Measurements from ENCODE around the gene CAMK2A. TPM values are rescaled to one million over a fixed set of nuclear protein-coding genes. Genes with fewer than 3 reads are reported as not detected.

The CAMK2A gene
- total and polyA plus RNA-seq, 2 experiments from 2014 or later = 0.18 TPM; not detected in 1

DNA sequence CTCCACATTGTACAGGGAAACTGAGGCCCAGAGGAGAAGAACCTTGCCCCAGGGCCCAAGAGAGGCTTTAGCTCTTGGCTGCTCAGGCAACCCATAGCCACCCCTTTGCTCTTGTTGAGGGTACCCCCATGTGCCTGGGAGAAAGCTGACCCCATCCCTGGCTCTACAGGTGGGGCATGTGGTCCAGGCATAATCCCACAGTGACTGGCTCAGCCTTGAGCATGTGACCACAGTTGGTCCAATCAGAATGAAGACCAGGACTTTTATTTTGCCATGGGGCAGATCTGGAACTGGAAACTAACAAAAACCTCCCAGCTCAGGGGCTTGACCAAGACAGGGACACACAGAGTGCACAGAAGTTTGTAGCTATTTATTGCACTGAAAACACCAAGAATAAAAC, 70.4 kb downstream of the CAMK2A start:
- Histone ChIP-seq H2AFZ (no peak overlapping the region), H4K20me1 (replicated peaks; ENCODE audit: insufficient read depth) (no peaks in the 10 kb centered on the region), H3K4me3 (no peak overlapping the region), H3K79me2 (replicated peaks; ENCODE audit: insufficient read depth) (no peaks in the 10 kb centered on the region), H3K27me3 (ENCODE audit: insufficient read depth) (no peaks in the 10 kb centered on the region), H3K27ac (ENCODE audit: low read depth) (no peak overlapping the region), H3K4me1 (ENCODE audit: insufficient read depth) (no peaks in the 10 kb centered on the region; the same call in 1 of the 2 replicates), H3K36me3 (ENCODE audit: insufficient read depth) (no peaks in the 10 kb centered on the region), H3K9me2 (ENCODE audit: insufficient read depth) (no peaks in the 10 kb centered on the region), H3K4me2 (no peak overlapping the region), H3F3A (replicated peaks; ENCODE audit: low read depth) (no peaks in the 10 kb centered on the region)
- Mint-ChIP-seq H3K9me3 (no peaks in the 10 kb centered on the region), H3K27me3 (ENCODE audit: insufficient read depth, low read depth, poor library complexity) (peaks cover 12% of the 10 kb centered on the region), H3K36me3 (ENCODE audit: low read depth) (no peaks in the 10 kb centered on the region), H3K4me3 (no peak overlapping the region), H3K27ac (no peak overlapping the region), H3K4me1 (peaks cover 9% of the 10 kb centered on the region)
- TF ChIP-seq CREB1 (CRISPR knock-in tag; IDR thresholded peaks at IDR 0.05; ENCODE audit: low read depth) (no peak), JUNB (IDR thresholded peaks at IDR 0.05; ENCODE audit: unreplicated experiment) (no peak), ZNF114 (CRISPR knock-in tag; IDR thresholded peaks at IDR 0.05) (no peak), STAT1 (IDR thresholded peaks at IDR 0.05; ENCODE audit: unreplicated experiment) (no peak), POLR2AphosphoS5 (IDR thresholded peaks at IDR 0.05; ENCODE audit: low read depth) (no peak), NANOG (IDR thresholded peaks at IDR 0.05; ENCODE audit: borderline replicate concordance) (no peak), EZH2phosphoT487 (IDR thresholded peaks at IDR 0.05; ENCODE audit: unreplicated experiment) (no peak), EZH2 (IDR thresholded peaks at IDR 0.05; ENCODE audit: low read depth, unreplicated experiment) (no peak), ZNF331 (CRISPR knock-in tag; IDR thresholded peaks at IDR 0.05; ENCODE audit: low read depth) (no peak)
- TF ChIP-seq, protein P1, sequence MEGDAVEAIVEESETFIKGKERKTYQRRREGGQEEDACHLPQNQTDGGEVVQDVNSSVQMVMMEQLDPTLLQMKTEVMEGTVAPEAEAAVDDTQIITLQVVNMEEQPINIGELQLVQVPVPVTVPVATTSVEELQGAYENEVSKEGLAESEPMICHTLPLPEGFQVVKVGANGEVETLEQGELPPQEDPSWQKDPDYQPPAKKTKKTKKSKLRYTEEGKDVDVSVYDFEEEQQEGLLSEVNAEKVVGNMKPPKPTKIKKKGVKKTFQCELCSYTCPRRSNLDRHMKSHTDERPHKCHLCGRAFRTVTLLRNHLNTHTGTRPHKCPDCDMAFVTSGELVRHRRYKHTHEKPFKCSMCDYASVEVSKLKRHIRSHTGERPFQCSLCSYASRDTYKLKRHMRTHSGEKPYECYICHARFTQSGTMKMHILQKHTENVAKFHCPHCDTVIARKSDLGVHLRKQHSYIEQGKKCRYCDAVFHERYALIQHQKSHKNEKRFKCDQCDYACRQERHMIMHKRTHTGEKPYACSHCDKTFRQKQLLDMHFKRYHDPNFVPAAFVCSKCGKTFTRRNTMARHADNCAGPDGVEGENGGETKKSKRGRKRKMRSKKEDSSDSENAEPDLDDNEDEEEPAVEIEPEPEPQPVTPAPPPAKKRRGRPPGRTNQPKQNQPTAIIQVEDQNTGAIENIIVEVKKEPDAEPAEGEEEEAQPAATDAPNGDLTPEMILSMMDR (conservative IDR thresholded peaks at IDR 0.05; ENCODE audit: low read depth in 2 of 2) = no peak
- TF ChIP-seq, protein P2, sequence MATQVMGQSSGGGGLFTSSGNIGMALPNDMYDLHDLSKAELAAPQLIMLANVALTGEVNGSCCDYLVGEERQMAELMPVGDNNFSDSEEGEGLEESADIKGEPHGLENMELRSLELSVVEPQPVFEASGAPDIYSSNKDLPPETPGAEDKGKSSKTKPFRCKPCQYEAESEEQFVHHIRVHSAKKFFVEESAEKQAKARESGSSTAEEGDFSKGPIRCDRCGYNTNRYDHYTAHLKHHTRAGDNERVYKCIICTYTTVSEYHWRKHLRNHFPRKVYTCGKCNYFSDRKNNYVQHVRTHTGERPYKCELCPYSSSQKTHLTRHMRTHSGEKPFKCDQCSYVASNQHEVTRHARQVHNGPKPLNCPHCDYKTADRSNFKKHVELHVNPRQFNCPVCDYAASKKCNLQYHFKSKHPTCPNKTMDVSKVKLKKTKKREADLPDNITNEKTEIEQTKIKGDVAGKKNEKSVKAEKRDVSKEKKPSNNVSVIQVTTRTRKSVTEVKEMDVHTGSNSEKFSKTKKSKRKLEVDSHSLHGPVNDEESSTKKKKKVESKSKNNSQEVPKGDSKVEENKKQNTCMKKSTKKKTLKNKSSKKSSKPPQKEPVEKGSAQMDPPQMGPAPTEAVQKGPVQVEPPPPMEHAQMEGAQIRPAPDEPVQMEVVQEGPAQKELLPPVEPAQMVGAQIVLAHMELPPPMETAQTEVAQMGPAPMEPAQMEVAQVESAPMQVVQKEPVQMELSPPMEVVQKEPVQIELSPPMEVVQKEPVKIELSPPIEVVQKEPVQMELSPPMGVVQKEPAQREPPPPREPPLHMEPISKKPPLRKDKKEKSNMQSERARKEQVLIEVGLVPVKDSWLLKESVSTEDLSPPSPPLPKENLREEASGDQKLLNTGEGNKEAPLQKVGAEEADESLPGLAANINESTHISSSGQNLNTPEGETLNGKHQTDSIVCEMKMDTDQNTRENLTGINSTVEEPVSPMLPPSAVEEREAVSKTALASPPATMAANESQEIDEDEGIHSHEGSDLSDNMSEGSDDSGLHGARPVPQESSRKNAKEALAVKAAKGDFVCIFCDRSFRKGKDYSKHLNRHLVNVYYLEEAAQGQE (IDR thresholded peaks at IDR 0.05; ENCODE audit: unreplicated experiment) = no peak
- TF ChIP-seq, protein P3, sequence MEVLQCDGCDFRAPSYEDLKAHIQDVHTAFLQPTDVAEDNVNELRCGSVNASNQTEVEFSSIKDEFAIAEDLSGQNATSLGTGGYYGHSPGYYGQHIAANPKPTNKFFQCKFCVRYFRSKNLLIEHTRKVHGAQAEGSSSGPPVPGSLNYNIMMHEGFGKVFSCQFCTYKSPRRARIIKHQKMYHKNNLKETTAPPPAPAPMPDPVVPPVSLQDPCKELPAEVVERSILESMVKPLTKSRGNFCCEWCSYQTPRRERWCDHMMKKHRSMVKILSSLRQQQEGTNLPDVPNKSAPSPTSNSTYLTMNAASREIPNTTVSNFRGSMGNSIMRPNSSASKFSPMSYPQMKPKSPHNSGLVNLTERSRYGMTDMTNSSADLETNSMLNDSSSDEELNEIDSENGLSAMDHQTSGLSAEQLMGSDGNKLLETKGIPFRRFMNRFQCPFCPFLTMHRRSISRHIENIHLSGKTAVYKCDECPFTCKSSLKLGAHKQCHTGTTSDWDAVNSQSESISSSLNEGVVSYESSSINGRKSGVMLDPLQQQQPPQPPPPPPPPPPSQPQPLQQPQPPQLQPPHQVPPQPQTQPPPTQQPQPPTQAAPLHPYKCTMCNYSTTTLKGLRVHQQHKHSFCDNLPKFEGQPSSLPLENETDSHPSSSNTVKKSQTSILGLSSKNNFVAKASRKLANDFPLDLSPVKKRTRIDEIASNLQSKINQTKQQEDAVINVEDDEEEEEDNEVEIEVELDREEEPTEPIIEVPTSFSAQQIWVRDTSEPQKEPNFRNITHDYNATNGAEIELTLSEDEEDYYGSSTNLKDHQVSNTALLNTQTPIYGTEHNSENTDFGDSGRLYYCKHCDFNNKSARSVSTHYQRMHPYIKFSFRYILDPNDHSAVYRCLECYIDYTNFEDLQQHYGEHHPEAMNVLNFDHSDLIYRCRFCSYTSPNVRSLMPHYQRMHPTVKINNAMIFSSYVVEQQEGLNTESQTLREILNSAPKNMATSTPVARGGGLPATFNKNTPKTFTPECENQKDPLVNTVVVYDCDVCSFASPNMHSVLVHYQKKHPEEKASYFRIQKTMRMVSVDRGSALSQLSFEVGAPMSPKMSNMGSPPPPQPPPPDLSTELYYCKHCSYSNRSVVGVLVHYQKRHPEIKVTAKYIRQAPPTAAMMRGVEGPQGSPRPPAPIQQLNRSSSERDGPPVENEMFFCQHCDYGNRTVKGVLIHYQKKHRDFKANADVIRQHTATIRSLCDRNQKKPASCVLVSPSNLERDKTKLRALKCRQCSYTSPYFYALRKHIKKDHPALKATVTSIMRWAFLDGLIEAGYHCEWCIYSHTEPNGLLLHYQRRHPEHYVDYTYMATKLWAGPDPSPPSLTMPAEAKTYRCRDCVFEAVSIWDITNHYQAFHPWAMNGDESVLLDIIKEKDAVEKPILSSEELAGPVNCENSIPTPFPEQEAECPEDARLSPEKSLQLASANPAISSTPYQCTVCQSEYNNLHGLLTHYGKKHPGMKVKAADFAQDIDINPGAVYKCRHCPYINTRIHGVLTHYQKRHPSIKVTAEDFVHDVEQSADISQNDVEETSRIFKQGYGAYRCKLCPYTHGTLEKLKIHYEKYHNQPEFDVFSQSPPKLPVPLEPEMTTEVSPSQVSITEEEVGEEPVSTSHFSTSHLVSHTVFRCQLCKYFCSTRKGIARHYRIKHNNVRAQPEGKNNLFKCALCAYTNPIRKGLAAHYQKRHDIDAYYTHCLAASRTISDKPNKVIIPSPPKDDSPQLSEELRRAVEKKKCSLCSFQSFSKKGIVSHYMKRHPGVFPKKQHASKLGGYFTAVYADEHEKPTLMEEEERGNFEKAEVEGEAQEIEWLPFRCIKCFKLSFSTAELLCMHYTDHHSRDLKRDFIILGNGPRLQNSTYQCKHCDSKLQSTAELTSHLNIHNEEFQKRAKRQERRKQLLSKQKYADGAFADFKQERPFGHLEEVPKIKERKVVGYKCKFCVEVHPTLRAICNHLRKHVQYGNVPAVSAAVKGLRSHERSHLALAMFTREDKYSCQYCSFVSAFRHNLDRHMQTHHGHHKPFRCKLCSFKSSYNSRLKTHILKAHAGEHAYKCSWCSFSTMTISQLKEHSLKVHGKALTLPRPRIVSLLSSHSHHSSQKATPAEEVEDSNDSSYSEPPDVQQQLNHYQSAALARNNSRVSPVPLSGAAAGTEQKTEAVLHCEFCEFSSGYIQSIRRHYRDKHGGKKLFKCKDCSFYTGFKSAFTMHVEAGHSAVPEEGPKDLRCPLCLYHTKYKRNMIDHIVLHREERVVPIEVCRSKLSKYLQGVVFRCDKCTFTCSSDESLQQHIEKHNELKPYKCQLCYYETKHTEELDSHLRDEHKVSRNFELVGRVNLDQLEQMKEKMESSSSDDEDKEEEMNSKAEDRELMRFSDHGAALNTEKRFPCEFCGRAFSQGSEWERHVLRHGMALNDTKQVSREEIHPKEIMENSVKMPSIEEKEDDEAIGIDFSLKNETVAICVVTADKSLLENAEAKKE (CRISPR knock-in tag; IDR thresholded peaks at IDR 0.05) = no peak
- TF ChIP-seq, protein P4, sequence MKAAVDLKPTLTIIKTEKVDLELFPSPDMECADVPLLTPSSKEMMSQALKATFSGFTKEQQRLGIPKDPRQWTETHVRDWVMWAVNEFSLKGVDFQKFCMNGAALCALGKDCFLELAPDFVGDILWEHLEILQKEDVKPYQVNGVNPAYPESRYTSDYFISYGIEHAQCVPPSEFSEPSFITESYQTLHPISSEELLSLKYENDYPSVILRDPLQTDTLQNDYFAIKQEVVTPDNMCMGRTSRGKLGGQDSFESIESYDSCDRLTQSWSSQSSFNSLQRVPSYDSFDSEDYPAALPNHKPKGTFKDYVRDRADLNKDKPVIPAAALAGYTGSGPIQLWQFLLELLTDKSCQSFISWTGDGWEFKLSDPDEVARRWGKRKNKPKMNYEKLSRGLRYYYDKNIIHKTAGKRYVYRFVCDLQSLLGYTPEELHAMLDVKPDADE (IDR thresholded peaks at IDR 0.05) = no peak
- DNase-seq (ENCODE audit: low spot score) (peak; percentile 38), ATAC-seq (peak; percentile 9; the same call in 1 of the 3 replicates)
